Measurements from ENCODE around the gene CAMK1D.

The CAMK1D gene

DNA sequence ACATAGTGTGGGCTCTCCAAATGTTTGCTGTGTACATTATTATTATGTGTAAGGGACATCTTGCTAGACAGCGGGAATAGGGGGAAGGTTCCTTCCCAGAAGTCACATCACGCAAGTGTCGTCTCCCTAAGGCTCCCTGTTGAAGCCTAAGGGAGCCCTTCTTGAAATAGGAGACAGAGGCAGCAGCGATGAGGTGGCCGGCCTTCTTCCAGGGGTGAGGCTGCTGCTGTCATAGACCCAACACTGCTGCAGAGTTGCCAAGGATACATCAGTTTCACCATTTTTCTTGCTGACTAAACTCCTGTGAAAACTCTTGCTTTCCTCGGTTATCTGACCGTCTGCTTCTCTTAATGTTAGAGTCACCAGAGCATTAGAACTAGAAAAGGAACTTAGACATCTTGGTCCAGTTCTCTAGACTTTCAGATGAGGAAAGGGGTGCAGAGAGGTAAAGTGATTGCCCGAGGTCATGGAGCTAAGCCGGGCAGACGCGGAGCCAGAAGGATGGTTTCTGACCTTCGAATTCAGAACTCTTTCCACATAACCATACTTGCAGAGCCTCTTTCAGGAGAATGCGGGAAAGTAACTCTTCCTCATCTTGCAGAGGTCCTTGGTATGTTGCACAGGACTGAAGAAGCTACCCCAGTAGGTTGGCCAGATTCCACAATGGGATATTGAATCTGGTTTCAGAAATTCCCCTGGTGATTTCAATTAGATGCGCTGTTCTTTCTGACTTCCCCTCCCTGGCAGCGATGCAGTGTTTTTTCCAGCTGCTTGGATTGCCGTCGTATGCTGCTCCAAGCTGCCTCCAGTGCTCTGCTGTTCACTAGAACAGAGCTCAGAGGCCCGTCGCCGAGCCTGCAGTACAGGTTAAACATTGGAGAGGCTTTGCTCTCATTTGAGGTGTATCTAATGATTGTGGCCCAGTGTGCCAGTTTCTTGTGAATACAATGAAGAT lies 217.1 kb downstream of the CAMK1D start:
- no peak for DNase-seq

DNA sequence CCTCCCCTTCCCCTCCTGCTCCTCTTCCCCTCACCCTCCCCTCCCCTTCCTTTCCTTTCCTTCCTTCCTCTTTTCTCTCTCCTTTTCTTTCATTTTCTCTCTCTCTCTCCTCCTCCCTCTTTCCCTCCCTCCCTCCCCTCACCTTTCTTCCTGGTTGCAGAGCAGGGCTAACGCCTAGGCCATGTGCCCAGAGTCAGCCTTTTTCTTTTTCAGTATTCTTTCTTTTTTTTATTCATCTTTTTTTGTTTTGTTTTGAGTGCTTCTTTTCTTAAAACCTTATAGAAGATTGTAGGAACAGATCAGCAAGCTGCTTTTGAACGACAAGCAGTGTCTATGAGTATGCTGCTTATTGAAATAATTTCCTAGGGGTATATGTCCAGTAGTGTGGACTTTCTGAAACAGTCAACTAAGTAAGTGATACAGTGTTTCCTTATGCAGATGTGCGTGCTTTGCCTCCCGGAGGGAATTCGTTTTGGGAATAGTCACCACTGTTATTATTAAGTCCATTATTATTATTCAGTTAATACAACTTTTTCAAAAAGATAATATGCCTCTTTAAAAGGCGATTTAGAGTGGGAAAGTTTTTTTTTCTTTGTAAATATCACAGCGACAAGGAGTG lies 219.2 kb downstream of the CAMK1D start:
- no peak for DNase-seq

DNA sequence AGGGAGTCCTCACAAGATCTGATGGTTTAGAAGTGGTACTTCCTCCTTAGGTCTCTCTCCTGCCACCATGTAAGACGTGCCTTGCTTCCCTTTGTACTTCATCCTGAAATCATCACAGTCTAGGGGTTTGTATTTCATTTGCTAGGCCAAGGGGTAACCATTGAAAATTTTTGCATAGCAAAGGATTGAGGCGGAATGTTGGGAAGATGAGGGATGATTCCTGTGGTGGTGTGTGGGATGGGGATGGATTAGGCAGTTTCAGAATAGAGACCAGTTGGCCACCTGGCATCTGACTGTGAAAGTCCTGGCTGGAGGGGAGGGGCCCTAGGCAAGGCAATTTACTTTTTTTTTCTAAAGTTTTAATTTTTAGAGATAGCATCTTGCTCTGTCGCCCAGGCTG lies 222.9 kb downstream of the CAMK1D start:
- DNase-seq: no peak

DNA sequence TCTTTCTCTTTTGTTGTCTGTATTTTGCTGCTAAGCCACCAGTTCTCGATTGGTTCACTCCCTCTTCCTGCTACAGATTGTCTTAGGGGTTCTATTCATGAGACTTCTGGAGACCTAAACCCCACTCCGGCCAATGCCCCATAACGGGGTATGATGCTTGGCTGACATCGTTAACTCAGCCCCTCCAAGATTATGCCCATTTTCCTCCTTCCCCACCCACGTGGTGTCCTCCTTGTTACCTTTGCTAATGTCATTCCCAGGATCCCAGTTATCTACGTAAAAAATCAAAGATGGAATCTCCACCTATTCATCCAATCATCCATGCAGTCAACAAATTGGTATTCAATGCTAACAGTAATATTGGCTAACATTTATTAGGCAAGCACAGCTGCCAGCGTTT lies 228.3 kb downstream of the CAMK1D start:
- DNase-seq: no peak

DNA sequence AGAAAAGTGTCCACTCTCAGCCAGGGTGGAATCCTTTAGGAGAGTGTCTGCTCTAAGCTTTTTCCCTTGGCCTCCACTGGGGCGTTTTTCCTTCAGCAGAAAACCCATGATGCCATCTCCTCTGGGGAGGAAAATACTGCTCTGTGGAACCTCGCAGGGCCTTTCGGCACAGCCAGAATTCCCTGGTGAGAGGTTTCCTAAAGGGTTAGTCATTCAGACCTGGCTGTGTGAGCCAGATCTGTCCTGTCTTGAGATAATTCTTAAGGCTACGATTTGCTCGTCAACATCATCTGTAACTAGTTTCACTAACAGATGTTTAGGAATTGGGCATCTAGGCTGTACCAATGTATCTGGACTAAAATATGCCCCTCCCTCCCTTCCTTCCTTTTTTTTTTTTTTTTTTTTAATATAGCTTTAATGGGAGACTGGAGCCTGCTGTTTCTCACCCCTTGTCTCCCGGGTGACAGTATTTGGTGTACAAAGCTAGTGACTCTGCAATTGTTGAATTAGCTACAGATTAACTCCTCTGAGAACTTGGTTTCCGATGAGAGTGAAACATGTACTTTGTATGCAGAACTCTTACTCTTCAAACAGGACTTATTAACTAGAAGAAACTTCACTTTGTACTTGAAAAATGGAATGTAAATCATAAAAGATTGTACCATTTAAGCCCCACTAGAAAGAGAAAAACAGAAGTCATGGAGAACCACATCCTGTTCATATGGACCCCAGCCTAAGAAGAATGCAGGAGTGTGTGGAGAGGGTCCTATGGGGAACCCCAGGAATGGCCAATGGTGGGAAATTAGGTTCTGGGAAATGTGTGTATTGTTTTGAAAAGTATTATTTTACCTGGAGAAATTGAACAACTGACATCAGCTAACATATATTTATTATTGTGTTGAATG lies 230.9 kb downstream of the CAMK1D start:
- DNase-seq: no peak

DNA sequence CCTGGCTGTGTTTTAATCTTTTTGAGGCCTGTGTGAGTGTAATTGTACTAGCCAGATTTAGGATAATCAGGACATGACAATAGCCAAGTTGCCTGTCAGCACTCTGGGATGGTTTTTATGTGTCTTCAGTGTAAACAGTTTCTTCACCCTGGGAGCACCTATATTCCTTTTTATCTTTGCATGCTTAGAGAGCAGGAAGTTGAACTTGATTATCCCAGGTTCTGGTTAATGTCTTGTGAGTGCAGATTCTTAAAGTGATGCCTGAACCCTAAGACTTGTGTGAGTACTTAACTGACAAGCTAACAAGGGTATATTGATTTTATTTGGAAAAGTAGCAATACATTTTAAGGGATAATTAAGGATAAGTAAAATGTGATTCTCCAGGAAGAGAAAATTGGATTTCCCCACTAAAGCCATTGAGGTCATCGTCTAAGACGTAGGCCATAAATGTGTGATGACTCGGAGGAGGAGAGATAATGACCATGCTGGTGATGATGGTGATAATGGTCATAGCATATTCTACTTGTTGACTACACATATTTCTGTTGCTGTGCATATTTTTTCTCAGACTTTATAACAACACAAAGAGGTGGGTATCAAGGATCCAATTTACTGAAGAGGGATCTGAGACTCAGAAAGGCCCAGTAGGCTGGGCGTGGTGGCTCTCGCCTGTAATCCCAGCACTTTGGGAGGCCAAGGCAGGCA lies 234.7 kb downstream of the CAMK1D start:
- no peak for DNase-seq

DNA sequence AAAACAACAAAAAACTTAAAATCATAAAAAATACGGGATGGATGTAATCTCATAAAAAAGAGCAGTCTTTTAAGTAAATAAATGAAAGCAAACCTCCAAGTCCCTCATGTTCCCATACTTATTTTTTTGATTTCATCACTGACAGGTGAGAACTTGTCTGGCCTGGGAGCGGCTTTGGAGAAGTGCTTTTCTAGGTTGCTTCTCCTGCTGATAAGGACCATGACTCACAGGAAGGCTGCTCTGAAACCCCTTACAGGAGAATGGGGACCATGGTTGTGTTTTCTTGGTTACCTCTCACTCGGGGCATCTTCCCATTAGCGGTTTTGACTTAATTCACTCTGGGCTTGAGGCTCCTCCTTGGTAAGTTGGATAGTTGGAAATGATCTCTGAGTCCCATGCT lies 237.4 kb downstream of the CAMK1D start:
- DNase-seq: no peak

DNA sequence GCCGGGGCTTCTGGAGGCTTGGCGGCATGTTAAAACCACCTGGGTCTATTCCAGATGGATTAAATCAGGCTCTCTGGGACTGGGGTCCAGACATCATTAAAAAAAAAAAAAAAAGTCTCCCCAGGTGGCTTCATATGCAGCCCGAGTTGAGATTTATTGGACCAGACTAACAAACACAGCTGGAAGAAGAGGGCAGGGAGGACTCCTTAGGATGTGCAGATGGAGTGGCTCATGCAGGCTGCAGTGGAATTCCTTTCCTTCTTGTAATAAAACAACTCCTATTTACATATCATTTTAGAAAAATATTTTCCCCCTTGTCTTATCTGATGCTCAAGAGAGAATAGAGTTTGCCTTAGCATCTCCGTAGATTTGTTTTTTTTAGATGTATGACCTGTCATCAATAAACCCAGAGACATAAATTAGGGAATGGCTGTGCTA lies 238.1 kb downstream of the CAMK1D start:
- DNase-seq: no peak

DNA sequence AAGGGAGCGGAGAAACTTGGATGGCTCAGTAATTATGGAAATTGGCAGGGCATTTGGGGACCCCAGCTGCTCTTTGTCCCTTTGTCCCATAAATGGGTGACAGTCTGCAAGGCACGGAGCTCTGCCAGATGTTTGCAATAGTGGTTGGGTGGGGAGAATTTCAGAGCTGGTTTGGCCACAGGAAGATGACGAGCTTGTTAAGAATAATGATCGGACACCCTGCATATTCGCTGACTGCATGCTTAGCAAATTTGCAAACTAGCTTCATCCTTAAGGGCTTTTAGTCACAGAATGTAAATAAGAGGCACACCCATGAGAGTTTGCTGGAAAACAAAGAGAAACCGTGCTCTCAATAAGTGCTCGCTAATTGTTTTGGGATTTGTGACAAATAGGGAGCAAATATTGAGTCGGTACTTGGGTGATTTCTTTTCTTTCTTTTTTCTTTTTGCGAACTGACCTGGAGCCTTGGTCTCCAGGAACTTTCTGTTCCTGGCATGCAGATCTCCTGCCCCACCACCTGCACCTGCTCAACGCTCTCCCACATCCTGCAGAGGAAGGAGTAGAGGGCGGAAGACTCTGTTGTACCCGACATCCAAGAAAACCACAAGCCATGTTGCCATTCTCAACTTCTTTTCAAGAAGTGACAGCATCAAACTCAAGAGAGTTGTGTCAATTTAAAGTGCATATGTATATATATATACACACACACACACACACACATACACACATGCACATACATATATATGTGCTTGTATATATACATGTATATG lies 238.9 kb downstream of the CAMK1D start:
- peak; percentile 30 for DNase-seq

DNA sequence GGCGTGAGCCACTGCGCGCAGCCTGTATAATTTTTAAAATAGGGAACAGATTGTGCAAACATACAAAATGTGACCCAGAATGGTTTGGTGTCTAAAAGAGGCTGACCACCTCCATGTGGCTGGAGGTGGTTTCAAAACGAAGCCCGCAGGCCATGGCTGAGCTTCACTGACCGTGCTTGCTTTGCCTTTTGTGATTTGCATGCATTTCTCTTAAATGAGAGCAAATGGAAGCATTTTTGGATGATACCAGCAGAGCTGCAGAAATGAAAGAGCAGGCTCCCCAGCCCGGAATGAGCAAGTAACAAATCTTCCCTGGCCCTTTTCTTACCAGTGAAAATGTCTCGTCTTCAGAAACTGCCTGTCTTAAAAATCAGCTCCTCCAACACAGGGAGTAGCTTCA lies 239.9 kb downstream of the CAMK1D start:
- no peak for DNase-seq

DNA sequence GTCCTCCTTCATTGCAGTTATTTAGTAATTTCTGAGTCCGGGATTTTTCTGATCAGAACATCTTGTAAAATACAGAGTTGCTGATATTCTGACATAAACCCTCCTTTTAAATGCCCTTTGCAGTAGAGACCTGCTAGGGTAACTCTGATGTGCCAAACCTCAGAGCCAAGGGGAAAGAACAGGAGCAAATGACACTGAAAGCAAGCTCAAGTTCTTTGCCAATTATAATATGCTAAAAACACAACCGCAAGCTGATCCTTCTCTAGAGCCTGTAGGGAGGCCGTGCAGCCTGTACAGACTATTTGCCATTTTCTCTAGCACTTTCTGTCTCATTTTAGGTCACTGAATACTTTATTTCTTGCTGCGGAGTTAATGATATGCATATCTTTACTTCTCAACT lies 240.4 kb downstream of the CAMK1D start:
- DNase-seq: no peak

DNA sequence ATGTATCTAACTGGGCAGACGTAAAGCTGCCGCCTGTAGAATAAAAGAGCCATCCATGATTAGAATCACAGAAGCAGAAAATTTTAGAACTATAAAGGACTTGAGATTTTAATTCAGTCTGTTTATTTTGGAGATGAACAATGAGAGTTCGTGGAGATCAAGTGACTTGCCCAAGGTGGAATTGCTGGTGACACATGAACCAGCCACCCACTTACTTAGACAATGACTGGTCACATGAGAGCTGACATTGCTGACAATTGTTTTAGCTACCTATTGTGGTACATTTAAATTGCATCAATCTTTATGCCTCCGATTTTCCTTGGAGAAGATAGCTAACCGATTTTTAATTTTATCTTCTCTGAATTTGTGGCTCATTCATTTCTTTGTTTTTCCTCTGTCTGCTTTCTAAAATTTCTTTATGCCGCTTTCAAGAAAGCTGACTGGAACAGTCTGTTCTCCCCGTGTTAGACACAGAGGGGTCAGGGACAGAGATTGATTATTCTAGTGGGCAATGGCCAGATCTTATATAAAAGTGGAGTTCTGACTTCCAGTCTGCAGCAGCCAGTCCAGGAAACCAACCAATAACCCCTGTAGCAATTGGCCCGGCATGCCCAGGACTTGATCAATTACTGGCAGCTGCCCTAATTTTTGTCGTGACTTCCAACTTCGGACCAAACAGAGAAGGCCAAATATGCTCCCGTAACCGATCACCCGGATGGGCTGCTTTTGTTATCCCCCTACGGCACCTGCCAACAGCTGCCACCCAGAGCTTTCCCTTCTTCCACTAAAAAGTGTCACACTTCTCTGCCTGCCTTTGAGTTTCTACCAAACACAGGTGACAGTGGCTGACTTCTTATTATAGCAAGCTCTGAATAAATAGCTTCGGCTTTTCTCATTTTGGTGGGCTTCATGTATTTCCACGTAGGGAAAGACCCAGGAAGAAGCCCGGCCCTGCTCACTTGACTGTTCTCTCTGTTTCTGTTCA lies 241.6 kb downstream of the CAMK1D start:
- no peak for DNase-seq

DNA sequence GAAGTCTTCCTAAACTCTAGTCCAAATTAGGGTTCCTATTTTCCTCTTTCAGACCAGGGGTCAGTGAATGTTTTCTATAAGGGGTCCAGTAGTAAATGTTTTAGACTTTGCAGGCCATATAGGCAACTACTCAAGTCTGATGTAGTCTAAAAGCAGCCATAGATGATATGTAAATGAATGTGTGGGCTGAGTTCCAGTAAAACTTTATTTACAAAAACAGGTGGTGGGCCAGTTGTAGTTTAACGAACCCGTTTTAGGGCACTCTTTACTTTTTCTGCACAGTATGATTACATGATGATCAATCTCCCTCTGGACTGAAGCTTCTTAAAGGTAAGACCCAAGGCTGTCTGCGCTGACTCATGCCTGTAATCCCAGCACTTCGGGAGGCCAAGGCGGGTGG lies 243.6 kb downstream of the CAMK1D start:
- DNase-seq: no peak

DNA sequence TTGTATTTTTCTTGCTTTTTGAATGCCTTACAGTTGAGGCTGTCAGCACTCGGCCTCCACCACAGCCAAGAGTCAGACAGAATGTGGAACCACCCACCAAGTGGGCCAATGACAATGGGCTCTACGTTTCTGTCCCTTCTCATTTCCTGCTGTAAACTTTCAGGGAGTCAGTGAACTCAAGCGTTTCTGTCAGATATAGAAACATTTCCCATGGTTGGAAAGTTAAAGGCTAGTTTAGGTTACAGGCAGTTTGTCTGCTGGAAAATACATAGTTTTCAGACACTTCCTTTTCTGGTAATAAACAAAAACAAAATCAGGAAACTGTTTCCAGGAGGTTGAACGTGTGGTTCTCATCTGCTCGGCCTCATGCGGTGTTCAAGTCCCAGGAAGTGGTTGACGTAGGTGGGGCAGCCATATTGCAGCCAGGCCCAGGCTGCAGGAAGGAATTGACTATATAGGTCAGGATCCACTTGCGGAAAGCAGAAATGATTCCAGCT lies 245.1 kb downstream of the CAMK1D start:
- peak; percentile 50 for DNase-seq

DNA sequence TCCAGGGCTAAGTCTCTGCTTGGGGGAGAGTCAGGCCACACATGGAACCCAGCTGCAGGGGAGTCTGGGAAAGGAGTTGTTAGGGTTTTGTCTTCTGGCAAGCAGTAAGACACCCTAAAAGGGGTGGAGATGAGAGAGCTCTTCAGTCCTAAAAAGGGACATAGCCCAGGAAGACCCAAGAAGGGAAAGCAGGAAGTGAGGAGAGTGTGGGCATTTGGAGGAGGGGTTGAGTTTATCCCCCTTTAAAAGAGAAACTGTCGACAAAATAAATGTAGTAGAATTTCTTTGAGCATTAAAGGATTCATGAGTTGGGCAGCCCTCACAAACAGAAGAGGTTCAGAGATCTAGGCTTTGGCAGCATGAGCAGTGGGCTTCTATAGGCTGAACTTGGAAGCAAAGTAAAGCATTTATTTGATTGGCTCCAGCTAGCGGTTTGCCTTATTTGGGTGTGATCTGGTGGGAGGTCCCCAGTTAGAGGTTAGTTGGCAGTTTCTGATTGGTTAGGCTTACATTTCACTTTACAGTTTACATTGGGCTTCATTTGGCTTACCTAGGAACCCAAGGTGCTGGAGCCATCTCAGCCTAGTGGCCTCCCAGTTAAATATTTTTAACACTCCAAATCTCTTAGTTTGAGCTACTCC lies 246.7 kb downstream of the CAMK1D start:
- no peak for DNase-seq

DNA sequence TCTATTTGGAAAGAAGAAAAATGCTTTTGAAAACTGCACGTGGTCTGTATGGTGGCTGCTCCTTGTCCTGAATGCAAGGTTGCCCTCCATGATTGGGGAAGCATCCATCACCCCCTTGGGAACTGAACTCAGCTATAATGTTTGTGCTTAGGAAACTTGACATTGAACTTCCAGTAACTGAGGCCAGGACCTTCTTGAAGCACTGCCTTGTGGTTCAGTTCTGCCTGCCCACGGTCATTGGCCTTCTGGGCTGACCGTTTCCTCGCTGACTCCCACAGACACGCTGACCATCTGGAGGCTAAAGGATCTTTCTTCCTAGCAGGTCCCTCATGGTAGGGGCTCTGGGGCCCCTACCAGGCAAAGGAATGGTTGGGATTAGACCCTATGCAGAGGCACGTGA lies 247.8 kb downstream of the CAMK1D start:
- no peak for DNase-seq

DNA sequence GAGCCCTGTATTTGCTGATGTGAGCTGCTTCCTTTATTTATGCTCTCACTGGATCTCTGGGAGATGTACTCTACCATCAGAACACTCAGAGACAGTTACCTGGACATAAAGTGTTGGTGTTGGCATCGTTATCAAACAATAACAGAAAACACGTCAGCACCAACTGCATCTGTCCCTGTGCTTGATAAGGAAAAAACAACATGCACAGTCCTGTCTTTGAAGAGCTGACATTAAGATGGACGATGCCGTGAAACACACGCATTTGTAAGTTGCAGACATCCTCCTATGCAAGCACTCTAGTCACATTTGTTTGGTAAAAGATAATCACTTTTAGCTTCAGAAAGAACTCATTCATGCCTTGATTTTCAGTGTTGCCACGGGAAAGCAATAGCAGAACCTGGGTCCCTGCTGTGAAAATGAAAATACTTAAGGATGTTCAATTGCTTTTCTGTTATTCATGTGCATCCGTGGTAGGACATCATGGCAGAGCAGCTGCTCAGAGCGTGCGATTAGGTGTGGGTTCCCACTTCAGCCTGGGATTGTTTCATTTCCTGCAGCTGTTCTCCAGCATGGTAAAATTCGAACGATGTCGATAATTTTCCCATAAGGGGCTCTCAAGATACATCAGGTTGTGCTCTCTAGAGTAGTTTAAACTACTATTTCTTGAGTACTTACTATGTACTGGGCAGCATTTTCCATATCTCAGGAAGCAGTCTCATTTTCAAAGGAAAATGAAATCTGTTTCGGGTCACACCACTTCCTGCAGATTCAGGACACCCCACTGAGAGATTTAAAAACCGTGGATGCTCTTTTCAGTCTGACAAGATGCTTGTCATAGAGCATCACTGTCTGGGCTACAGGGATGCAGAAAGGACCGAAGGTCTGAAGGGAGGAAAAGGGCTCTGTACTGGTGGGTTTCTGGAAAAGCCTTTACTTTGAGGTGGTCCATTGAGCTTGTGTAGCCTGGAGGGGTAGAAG lies 248.7 kb downstream of the CAMK1D start:
- no peak for DNase-seq

DNA sequence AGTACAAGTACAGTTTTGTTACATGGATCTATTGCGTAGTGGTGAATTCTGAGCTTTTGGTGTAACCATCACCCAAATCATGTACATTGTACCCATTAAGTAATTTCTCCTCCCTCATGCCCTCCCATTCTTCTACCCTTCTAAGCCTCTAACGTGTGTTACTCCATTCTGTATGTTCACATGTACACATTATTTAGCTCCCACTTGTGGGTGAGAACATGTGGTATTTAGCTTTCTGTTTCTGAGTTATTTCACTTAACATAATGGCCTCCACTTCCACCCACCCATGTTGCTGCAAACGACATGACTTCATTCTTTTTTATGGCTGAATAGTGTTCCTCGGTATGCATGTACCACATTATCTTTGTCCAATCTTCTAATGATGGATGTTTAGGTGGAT lies 251.3 kb downstream of the CAMK1D start:
- no peak for DNase-seq

DNA sequence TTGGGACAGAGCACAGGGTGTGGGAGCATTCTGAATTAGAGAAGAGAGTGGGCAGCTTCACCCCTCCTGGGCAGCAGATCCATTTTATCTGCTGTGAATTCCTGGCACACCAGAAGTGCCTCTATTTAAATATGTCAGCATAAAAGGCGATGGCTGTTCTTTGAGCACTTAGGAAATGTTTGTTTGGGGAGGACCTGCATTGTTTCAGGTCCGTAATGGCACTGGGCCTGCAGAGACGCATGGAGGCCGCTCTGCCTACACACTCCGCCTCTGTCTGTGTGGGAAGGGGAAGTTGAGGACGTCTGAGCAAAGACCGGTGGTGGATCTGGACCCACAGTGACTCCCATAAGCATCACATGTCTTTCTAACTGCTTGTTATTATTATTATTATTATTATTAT lies 253.2 kb downstream of the CAMK1D start:
- no peak for DNase-seq

Data from activated CD4-positive, alpha-beta T cell treated with anti-CD3 and anti-CD28 coated beads, Interleukin-10, Interleukin-2, amounts not matched to agents 100 ng/mL and 50 ng/mL, durations not matched to agents 16 hours and 8 hours (primary cell).